ENCODE measurements around the gene SIK3.

Gene SIK3

DNA sequence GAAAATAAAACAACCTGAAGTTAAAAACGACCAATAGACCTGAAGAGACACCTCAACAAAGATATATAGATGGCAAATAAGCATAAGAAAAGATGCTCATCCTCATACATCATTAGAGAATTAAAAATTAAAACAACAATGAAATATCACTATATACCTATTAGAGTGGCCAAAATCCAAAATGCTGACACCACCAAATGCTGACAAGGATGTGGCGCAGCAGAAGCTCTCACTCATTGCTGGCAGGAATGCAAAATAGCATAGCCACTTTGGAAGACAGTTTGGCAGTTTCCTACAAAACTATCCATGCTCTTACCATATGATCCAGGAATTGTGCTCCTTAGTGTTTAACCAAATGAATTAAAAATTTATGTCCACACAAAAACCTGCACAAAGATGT is 205.9 kb downstream of the SIK3 start:
- H3K4me3 ChIP-seq (ENCODE audit: control insufficient read depth, low read depth, low read length): no peak overlapping the region
- TF ChIP-seq, protein P1, sequence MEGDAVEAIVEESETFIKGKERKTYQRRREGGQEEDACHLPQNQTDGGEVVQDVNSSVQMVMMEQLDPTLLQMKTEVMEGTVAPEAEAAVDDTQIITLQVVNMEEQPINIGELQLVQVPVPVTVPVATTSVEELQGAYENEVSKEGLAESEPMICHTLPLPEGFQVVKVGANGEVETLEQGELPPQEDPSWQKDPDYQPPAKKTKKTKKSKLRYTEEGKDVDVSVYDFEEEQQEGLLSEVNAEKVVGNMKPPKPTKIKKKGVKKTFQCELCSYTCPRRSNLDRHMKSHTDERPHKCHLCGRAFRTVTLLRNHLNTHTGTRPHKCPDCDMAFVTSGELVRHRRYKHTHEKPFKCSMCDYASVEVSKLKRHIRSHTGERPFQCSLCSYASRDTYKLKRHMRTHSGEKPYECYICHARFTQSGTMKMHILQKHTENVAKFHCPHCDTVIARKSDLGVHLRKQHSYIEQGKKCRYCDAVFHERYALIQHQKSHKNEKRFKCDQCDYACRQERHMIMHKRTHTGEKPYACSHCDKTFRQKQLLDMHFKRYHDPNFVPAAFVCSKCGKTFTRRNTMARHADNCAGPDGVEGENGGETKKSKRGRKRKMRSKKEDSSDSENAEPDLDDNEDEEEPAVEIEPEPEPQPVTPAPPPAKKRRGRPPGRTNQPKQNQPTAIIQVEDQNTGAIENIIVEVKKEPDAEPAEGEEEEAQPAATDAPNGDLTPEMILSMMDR (IDR thresholded peaks at IDR 0.05; ENCODE audit: control insufficient read depth, insufficient read depth, low read depth, low read length, missing control alignments): no peak
- DNase-seq (ENCODE audit: low read depth): no peak

DNA sequence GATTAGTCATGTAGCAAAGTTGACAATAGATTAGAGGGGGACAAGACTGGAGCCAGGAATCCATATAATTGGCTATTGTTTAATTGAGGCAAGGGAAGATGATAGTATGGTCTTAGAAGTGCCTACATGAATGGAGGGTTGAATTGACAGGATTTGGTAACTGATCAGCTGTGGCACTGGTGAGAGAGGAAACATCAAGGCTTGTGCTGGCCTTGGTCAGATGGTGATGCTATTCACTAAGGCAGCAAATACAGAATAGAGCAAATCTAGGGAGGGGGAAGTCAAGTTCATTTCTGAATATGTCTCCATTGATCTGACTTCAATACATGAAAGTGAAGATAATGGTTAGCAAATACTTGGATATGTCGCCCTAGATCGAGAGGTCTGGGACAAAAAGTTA is 206.5 kb downstream of the SIK3 start:
- TF ChIP-seq, protein P1 (IDR thresholded peaks at IDR 0.05; ENCODE audit: control insufficient read depth, insufficient read depth, low read depth, low read length, missing control alignments): no peak
- DNase-seq (ENCODE audit: low read depth): no peak

DNA sequence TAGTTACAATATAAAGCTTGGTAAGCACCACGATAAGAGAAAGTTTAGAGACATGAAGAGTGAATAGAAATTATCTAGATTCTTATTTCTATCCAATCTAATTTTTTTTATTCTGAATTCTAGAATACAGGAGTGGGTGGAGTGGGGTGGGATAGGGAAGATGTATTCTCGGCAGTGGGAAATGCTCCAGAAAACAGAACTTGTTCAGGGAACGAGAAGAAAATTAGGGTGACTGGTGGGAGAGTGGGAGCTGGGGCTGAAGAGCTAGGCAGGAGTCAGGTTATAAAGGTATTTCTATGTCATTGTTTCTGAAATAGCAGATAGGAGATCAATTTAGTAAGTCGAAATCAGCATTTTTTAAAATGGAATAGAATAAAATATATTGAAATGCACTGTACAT is 207.6 kb downstream of the SIK3 start:
- DNase-seq (ENCODE audit: low read depth): no peak
- H3K4me3 ChIP-seq (ENCODE audit: control insufficient read depth, low read depth, low read length): no peak overlapping the region
- TF ChIP-seq, protein P1 (IDR thresholded peaks at IDR 0.05; ENCODE audit: control insufficient read depth, insufficient read depth, low read depth, low read length, missing control alignments): no peak

More for the DNA sequence above, 206.5 kb downstream of the SIK3 start:
- H3K4me3 ChIP-seq (ENCODE audit: control insufficient read depth, low read depth, low read length): no peak overlapping the region

DNA sequence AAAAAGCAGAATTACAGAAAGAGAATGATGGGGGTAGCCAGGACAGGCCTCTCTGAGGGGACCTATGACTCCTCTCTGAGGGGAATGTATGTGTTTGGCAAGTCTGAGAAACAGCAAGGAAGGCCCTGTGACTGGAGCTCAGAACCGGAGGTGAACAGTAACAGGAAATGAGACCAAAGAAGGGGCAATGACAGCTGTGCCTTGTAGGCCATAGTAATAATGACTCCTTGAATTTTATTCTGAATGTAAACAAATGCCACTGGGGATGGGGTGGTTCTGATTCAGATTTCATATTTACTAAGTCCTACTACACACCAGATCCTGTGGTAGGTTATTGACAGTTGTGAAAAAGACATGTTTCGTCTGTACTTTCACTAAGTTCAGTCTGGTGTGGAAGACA is 208.0 kb downstream of the SIK3 start:
- no peak for DNase-seq (ENCODE audit: low read depth)
- H3K4me3 ChIP-seq (ENCODE audit: control insufficient read depth, low read depth, low read length): no peak overlapping the region

DNA sequence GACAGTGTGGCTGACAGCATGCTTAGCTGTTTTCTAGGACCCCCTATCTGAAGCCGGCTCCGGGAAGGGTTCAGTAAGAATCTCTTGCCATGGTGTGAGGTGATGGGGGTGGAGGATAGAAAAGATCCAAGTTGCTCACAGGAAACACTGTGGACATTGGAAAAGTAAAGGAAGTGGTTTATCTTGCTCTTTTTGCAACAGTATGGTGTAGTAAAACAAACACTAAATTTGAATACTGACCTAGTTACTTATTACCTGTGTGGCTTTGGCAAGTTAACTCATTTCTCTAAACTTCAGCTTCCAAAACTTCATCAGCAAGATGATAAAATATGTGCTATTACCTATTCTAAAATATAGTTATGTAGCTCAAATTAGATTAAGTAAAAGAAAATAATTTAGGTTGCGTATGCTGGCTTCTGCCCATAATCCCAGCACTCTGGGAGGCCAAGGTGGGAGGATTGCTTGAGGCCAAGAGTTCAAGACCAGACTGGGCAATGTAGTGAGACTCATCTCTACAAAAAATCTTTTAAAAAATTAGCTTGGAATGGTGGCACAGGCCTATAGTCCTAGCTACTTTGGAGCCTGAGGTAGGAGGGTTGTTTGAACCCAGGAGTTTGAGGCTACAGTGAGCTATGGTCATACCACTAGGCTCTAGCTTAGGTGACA is 209.2 kb downstream of the SIK3 start:
- no peak overlapping the region for H3K4me3 ChIP-seq (ENCODE audit: control insufficient read depth, low read depth, low read length)
- TF ChIP-seq, protein P1 (IDR thresholded peaks at IDR 0.05; ENCODE audit: control insufficient read depth, insufficient read depth, low read depth, low read length, missing control alignments): no peak
- DNase-seq (ENCODE audit: low read depth): no peak

More for the DNA sequence above, 208.0 kb downstream of the SIK3 start:
- TF ChIP-seq, protein P1 (IDR thresholded peaks at IDR 0.05; ENCODE audit: control insufficient read depth, insufficient read depth, low read depth, low read length, missing control alignments): no peak

DNA sequence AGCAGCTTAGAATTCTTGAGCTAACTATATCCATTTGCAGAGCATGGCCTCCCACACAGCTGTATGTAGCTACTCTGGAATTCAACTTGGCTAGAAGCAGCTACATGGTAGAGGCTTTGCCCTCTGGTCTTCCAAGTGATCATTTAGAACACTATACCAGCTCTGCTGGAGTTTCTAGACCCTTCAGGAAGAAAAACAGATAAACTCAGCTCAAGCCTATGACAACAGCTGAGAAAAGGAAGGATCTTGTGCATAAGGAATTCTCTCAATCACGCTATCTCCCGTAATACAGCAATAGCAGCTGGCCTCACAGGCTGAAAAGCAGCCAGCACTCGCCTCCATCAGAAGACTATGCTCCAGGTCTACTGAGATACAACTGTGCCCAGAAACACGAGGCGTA is 210.2 kb downstream of the SIK3 start:
- no peak overlapping the region for H3K4me3 ChIP-seq (ENCODE audit: control insufficient read depth, low read depth, low read length)
- no peak for DNase-seq (ENCODE audit: low read depth)
- TF ChIP-seq, protein P1 (IDR thresholded peaks at IDR 0.05; ENCODE audit: control insufficient read depth, insufficient read depth, low read depth, low read length, missing control alignments): no peak
